ENCODE measurements around the gene B3GALT4. TPM values are rescaled to one million over a fixed set of nuclear protein-coding genes. Genes with fewer than 3 reads are reported as not detected.
A peak's percentile ranks its signal among the peaks of the same experiment; 100 is the strongest.
"Not testable (repeated sequence)": the region's sequence is repeated elsewhere in the genome, so short reads cannot be mapped to it uniquely, and the experiment has no call there.

The B3GALT4 gene
- total RNA-seq, 2 experiments from 2014 or later, result 1.8 to 2.1 TPM

DNA sequence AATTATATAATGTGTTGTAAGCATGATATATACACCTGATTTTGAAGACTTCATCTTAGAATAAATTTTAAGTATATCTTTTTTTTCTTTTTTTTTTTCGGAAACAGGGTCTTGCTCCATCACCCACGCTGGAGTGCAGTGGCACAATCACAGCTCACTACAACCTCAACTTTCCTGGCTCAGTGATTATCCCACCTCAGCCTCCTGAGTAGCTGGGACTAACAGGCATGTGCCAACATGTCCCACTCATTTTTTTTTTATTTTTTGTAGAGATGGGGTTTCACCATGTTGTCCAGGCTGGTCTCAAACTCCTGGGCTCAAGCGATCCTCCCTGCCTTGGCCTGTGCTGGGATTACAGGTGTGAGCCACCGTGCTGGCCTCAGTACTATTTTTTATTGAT is 22.3 kb upstream of the B3GALT4 start:
- H3K27ac Mint-ChIP-seq, result no peak overlapping the region
- peaks cover 25% of the 10 kb centered on the region for H3K4me1 Mint-ChIP-seq
- DNase-seq, result no peak
- H3K4me3 Mint-ChIP-seq, result no peak overlapping the region
- H3K36me3 Mint-ChIP-seq, result peaks cover 26% of the 10 kb centered on the region
- no peaks in the 10 kb centered on the region for H3K9me3 Mint-ChIP-seq
- H3K27me3 Mint-ChIP-seq, result no peaks in the 10 kb centered on the region

DNA sequence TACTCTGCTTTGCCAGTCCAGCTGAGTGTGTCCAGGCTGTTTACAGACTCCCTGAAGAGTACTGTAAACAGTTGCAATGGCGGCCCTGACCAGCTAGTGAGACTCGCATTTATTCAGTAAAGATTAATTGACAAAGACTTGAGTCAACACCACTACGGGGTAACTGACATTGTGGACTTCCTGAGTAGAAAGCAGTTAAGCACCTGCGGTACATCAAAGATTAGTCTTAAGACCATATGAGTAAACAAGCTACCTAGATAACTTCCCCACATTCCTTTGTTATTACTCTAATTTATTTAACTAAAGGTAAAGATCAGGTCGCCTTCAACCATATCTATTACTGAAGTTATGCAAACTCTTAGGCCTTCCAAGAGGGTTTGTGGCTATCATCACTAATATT is 17.9 kb upstream of the B3GALT4 start:
- H3K36me3 Mint-ChIP-seq, result peaks cover 19% of the 10 kb centered on the region
- no peaks in the 10 kb centered on the region for H3K9me3 Mint-ChIP-seq
- no peak for DNase-seq
- H3K4me1 Mint-ChIP-seq, result no peaks in the 10 kb centered on the region
- no peak overlapping the region for H3K4me3 Mint-ChIP-seq
- H3K27ac Mint-ChIP-seq, result no peak overlapping the region
- no peaks in the 10 kb centered on the region for H3K27me3 Mint-ChIP-seq

GRCh38 chr6:33262490-33262889 is 14.4 kb upstream of the B3GALT4 start:
- H3K9me3 Mint-ChIP-seq, DNase-seq, H3K27me3 Mint-ChIP-seq, H3K27ac Mint-ChIP-seq, H3K4me1 Mint-ChIP-seq, H3K4me3 Mint-ChIP-seq: not testable (repeated sequence)
- peaks cover 19% of the 10 kb centered on the region for H3K36me3 Mint-ChIP-seq

DNA sequence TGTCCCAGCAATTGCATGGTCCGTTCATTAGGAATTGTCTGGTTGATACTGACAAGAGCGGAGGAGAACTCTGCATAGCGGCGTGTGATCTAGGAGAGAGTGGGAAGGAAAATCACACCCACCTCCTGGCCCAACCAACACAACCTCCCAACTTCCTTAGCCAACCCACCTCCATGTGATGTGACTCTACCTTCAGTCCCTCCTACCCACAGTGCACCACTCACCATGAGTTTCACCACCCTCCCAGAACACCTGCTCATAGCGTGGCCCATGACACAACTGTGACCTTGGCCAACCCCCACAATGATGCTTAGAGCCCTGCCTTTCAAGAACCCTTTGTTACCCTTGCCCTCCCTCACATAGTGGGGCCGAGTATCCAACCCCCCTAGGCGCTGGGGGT is 12.9 kb upstream of the B3GALT4 start:
- Mint-ChIP-seq H3K36me3 (peaks cover 23% of the 10 kb centered on the region), H3K27ac (peak overlapping the region; percentile 27), H3K9me3 (no peaks in the 10 kb centered on the region), H3K27me3 (no peaks in the 10 kb centered on the region), H3K4me1 (peaks cover 3% of the 10 kb centered on the region), H3K4me3 (no peak overlapping the region)
- no peak for DNase-seq

DNA sequence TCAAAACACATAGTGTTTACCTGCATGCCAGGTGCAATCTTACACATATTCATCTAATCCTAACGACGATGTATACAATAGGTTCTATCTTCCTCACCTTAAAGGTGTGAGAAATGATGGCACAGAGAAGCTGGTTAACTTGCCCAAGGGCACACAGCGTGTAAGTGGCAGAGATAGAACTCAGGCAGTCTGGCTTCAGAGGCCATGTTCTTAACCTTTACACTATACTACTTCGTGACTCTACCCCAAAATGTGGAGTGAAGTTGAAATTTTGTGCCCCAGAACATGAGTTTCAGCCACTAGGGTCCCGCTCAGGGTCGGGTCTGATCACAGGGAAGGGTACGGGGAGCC is 5.8 kb upstream of the B3GALT4 start:
- Mint-ChIP-seq H3K4me1 (peaks cover 25% of the 10 kb centered on the region), H3K27me3 (no peaks in the 10 kb centered on the region), H3K9me3 (no peaks in the 10 kb centered on the region), H3K27ac (peak overlapping the region; percentile 100), H3K4me3 (peak overlapping the region; percentile 95), H3K36me3 (peaks cover 58% of the 10 kb centered on the region)
- DNase-seq, result no peak

GRCh38 chr6:33271468-33272274 is 5.3 kb upstream of the B3GALT4 start, which contains the start of the genes RPS18 and VPS52:
Gene RPS18, plus strand, starts transcription at chr6:33272075. Its CDS starts 45 bp downstream, at chr6:33272120.
Gene VPS52, minus strand, starts transcription at chr6:33271876. Its CDS starts 201 bp downstream, at chr6:33271675.
- Mint-ChIP-seq H3K27me3 (no peaks in the 10 kb centered on the region), H3K9me3 (no peaks in the 10 kb centered on the region), H3K36me3 (peaks cover 64% of the 10 kb centered on the region), H3K4me1 (peaks cover 30% of the 10 kb centered on the region), H3K27ac (peak within 1 kb of the TSS; percentile 100), H3K4me3 (peak within 1 kb of the TSS; percentile 95)
- DNase-seq, result peak; percentile 87

GRCh38 chr6:33272275-33273128 is 4.4 kb upstream of the B3GALT4 start:
- H3K9me3 Mint-ChIP-seq, result no peaks in the 10 kb centered on the region
- peaks cover 33% of the 10 kb centered on the region for H3K4me1 Mint-ChIP-seq
- H3K36me3 Mint-ChIP-seq, result peaks cover 63% of the 10 kb centered on the region
- H3K27ac Mint-ChIP-seq, result peak overlapping the region; percentile 100
- no peaks in the 10 kb centered on the region for H3K27me3 Mint-ChIP-seq
- DNase-seq, result no peak
- peak overlapping the region; percentile 95 for H3K4me3 Mint-ChIP-seq

GRCh38 chr6:33273129-33273923 is 3.6 kb upstream of the B3GALT4 start:
- H3K27ac Mint-ChIP-seq, result peak overlapping the region; percentile 100
- DNase-seq, result no peak
- H3K4me1 Mint-ChIP-seq, result peaks cover 39% of the 10 kb centered on the region
- no peaks in the 10 kb centered on the region for H3K27me3 Mint-ChIP-seq
- H3K9me3 Mint-ChIP-seq, result no peaks in the 10 kb centered on the region
- H3K4me3 Mint-ChIP-seq, result peak overlapping the region; percentile 95
- H3K36me3 Mint-ChIP-seq, result peaks cover 56% of the 10 kb centered on the region

GRCh38 chr6:33273924-33274902 is 2.7 kb upstream of the B3GALT4 start:
- Mint-ChIP-seq H3K27ac (peak overlapping the region; percentile 100), H3K27me3 (no peaks in the 10 kb centered on the region), H3K9me3 (no peaks in the 10 kb centered on the region), H3K4me1 (peaks cover 46% of the 10 kb centered on the region), H3K36me3 (peaks cover 55% of the 10 kb centered on the region), H3K4me3 (peak overlapping the region; percentile 95)
- no peak for DNase-seq

GRCh38 chr6:33275795-33276580 is 935 bp upstream of the B3GALT4 start:
- Mint-ChIP-seq H3K4me1 (peaks cover 43% of the 10 kb centered on the region), H3K36me3 (peaks cover 53% of the 10 kb centered on the region), H3K27ac (peak overlapping the region; percentile 100), H3K4me3 (peak overlapping the region; percentile 95)
- not testable (repeated sequence) for H3K27me3 Mint-ChIP-seq, H3K9me3 Mint-ChIP-seq, DNase-seq

GRCh38 chr6:33276581-33276863 is 401 bp upstream of the B3GALT4 start:
- Mint-ChIP-seq H3K36me3 (peaks cover 53% of the 10 kb centered on the region), H3K27me3 (no peaks in the 10 kb centered on the region), H3K27ac (peak overlapping the region; percentile 100), H3K4me3 (peak overlapping the region; percentile 95), H3K4me1 (peaks cover 43% of the 10 kb centered on the region), H3K9me3 (no peaks in the 10 kb centered on the region)
- DNase-seq, result no peak

GRCh38 chr6:33277663-33278391 is 904 bp downstream of the B3GALT4 start:
- peak overlapping the region; percentile 92 for H3K27ac Mint-ChIP-seq
- H3K27me3 Mint-ChIP-seq, result no peaks in the 10 kb centered on the region
- no peaks in the 10 kb centered on the region for H3K9me3 Mint-ChIP-seq
- peaks cover 40% of the 10 kb centered on the region for H3K36me3 Mint-ChIP-seq
- H3K4me3 Mint-ChIP-seq, result peak overlapping the region; percentile 81
- peak; percentile 43 for DNase-seq
- peaks cover 48% of the 10 kb centered on the region for H3K4me1 Mint-ChIP-seq

DNA sequence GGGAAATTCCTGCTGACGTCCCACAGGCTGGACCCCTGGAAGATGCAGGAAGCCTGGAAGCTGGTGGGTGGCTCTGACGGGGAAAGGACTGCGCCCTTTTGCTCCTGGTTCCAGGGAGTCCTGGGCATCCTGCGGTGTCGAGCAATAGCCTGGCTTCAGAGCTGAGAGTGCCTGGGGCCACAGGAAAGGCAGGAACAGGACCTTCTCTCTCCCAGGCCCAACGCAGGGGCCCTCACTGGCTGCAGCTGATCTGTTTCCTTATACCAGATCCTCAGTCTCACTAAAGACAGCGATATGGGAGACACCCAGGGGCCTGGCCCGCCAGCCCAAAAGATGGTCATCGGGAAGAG is 1.4 kb downstream of the B3GALT4 start:
- no peaks in the 10 kb centered on the region for H3K9me3 Mint-ChIP-seq
- peaks cover 34% of the 10 kb centered on the region for H3K36me3 Mint-ChIP-seq
- no peak for DNase-seq
- peak overlapping the region; percentile 39 for H3K27ac Mint-ChIP-seq
- H3K4me1 Mint-ChIP-seq, result peaks cover 48% of the 10 kb centered on the region
- no peak overlapping the region for H3K4me3 Mint-ChIP-seq
- no peaks in the 10 kb centered on the region for H3K27me3 Mint-ChIP-seq
